Fibroblast of lung (primary cell): ENCODE measurements around the gene ZNF423. TPM values are rescaled to one million over a fixed set of nuclear protein-coding genes. Genes with fewer than 3 reads are reported as not detected.

Source experiments
- DNase-seq, 2 donors: peaks; one replicate each; pipeline versions ENCODE4 v3.0.0 to v3.0.0-alpha.2; 2010; ENCODE audit warnings: low read depth in 2 of 2
- H2AFZ ChIP-seq: 2 replicates; pipeline ENCODE4 v1.5.1; 2012; ENCODE audit warnings: low read length, control low read depth, inconsistent platforms
- H3K27ac ChIP-seq: 2 replicates; pipeline ENCODE4 v1.5.1; 2011; ENCODE audit warnings: low read length, control low read depth; ENCODE audit not compliant: insufficient read depth
- H3K27me3 ChIP-seq: 2 replicates; pipeline ENCODE4 v1.5.1; 2011; ENCODE audit warnings: mild to moderate bottlenecking, low read length; ENCODE audit not compliant: control insufficient read depth, insufficient read depth
- H3K36me3 ChIP-seq: 2 replicates; pipeline ENCODE4 v1.5.1; 2011; ENCODE audit warnings: low read length; ENCODE audit not compliant: control insufficient read depth, insufficient read depth
- H3K4me1 ChIP-seq: 2 replicates; pipeline ENCODE4 v1.5.1; 2011; ENCODE audit warnings: low read length; ENCODE audit not compliant: control insufficient read depth, insufficient read depth; ENCODE audit errors: extremely low read depth
- H3K4me2 ChIP-seq: 2 replicates; pipeline ENCODE4 v1.5.1; 2011; ENCODE audit warnings: low read length, control low read depth; ENCODE audit not compliant: insufficient read depth; ENCODE audit errors: extremely low read depth
- H3K4me3 ChIP-seq, 4 experiments: fragments of 200-600 bp in 1 of 4; sonication (generic) in 1 of 4; replicated peaks in 1 of 4; 2 replicates each; pipeline ENCODE4 v1.5.1; 2011 to 2016; ENCODE audit warnings: low read length in 4 of 4, low read depth in 3 of 4, mild to moderate bottlenecking in 3 of 4, control low read depth in 2 of 4, inconsistent platforms in 1 of 4, mixed read lengths in 1 of 4; ENCODE audit not compliant: insufficient read depth in 1 of 4; ENCODE audit errors: control extremely low read depth in 1 of 4
- H3K79me2 ChIP-seq: 2 replicates; pipeline ENCODE4 v1.5.1; 2012; ENCODE audit warnings: mild to moderate bottlenecking, low read length, inconsistent platforms; ENCODE audit not compliant: control insufficient read depth, insufficient read depth
- H3K9ac ChIP-seq: 2 replicates; pipeline ENCODE4 v1.5.1; 2011; ENCODE audit warnings: mild to moderate bottlenecking, low read length, control low read depth; ENCODE audit not compliant: insufficient read depth
- H3K9me3 ChIP-seq: 2 replicates; pipeline ENCODE4 v1.5.1; 2012; ENCODE audit warnings: low read depth, low read length; ENCODE audit not compliant: control insufficient read depth, insufficient read depth
- H4K20me1 ChIP-seq: 2 replicates; pipeline ENCODE4 v1.5.1; 2011; ENCODE audit warnings: low read length; ENCODE audit not compliant: control insufficient read depth, insufficient read depth; ENCODE audit errors: extremely low read depth
- EZH2 ChIP-seq: IDR thresholded peaks from 2 replicates; pipeline ENCODE4 v1.5.1; 2012; ENCODE audit warnings: low read length, control low read depth, mild to moderate bottlenecking; ENCODE audit errors: missing control alignments
- polyA plus RNA-seq, 2 donors: library from polyadenylated mRNA; depleted of rRNA in 1 of 2; stranded (reverse) in 1 of 2; unstranded in 1 of 2; fragments of >200 nt; gene quantifications; 2 replicates each; pipeline ENCODE4 v1.2.1, GENCODE V29; 2011 to 2012; ENCODE audit warnings: missing spikeins in 1 of 2
- total RNA-seq: library from RNA; depleted of rRNA; stranded (reverse); fragments of >200 nt; gene quantifications from 2 replicates; pipeline ENCODE4 v1.2.1, GENCODE V29; 2014
- TF ChIP-seq, protein P1 (sequence below), 2 donors: IDR thresholded peaks in 1 of 2; conservative IDR thresholded peaks in 1 of 2; 1 replicate in 1 of 2; 2 replicates in 1 of 2; pipeline ENCODE4 v1.5.1; 2011 to 2012; ENCODE audit warnings: low read length in 2 of 2, control low read depth in 1 of 2, inconsistent platforms in 1 of 2, low read depth in 1 of 2, mild to moderate bottlenecking in 1 of 2

Gene ZNF423
- total and polyA plus RNA-seq, 2 donors (not counting 1 experiment from before 2014, with no cell fraction given): 0.07 to 0.17 TPM

DNA sequence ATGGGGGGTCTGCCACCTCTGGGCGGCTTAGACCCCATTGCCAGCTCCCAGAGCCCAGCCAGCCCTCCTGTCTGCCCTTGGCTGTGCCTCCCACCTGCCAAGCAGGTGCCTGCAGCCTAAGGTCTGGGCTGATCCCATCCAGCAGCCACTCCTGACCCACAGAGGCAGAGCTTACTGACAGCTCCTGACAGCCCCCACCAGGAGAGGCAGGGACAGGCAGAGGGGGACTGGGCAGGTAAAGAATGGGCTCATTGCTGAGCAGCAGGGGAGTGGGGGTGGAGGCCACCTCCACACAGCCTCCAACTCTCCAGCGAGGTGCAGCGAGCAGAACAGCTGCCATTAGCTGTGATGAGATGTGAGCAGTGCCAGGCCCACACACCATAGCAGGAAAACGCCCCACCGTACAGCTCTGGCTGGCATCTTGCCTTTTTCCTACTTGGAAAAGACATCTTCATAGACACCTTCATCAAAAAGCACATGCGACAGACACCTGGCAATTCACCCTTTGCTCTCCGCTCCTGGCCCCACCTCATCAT is 317.9 kb downstream of the ZNF423 start:
- DNase-seq: no peak
- Histone ChIP-seq H2AFZ (no peak overlapping the region), H3K36me3 (no peaks in the 10 kb centered on the region), H3K27ac (no peak overlapping the region), H3K4me3 (no peak overlapping the region), H3K9me3 (no peaks in the 10 kb centered on the region), H3K4me2 (no peak overlapping the region), H3K79me2 (no peaks in the 10 kb centered on the region), H3K27me3 (no peaks in the 10 kb centered on the region), H3K9ac (no peak overlapping the region), H3K4me1 (no peaks in the 10 kb centered on the region), H4K20me1 (no peaks in the 10 kb centered on the region)
- TF ChIP-seq EZH2: no peak
- TF ChIP-seq, protein P1, sequence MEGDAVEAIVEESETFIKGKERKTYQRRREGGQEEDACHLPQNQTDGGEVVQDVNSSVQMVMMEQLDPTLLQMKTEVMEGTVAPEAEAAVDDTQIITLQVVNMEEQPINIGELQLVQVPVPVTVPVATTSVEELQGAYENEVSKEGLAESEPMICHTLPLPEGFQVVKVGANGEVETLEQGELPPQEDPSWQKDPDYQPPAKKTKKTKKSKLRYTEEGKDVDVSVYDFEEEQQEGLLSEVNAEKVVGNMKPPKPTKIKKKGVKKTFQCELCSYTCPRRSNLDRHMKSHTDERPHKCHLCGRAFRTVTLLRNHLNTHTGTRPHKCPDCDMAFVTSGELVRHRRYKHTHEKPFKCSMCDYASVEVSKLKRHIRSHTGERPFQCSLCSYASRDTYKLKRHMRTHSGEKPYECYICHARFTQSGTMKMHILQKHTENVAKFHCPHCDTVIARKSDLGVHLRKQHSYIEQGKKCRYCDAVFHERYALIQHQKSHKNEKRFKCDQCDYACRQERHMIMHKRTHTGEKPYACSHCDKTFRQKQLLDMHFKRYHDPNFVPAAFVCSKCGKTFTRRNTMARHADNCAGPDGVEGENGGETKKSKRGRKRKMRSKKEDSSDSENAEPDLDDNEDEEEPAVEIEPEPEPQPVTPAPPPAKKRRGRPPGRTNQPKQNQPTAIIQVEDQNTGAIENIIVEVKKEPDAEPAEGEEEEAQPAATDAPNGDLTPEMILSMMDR (conservative IDR thresholded peaks at IDR 0.05 in 1 of 2, IDR thresholded peaks at IDR 0.05 in 1 of 2; ENCODE audit: low read depth in 1 of 2, low read length in 2 of 2): no peak

DNA sequence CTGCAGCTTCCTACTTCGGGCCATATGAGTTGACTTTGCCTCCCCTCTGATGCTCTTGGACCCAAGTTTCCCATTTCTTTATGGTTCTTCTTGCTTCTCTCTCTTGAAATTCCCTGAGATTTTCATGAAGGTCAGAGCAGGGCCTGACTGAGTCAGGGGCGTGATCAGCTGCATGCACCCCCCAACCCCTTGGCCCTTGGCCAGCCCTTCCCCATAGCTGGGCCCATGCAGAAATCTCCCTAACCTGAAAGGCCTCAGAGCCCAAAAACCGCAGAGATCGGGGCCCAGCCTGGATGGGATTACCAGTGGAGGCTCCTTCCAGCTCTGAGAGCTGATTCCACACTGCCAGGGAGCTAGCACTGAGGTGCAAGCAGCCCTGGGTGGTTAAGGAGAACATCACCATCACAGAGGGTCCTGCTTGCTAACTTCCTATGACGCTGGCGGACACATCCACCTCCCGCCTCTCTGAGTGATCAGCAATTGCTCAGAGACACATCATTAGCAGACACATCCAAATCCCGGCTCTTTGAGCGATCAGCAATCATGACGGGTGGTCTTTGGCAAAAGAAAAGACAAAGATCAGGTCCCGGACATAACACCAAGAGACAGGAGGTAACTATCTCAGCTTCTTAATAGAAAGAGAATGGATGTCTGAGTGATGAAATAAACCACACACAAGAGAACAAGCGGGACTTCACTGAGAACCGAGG is 320.9 kb downstream of the ZNF423 start:
- Histone ChIP-seq H3K79me2 (no peaks in the 10 kb centered on the region), H3K4me2 (no peak overlapping the region), H3K9me3 (no peaks in the 10 kb centered on the region), H3K4me1 (no peaks in the 10 kb centered on the region), H2AFZ (no peak overlapping the region), H3K27me3 (no peaks in the 10 kb centered on the region), H3K9ac (no peak overlapping the region), H3K4me3 (no peak overlapping the region), H4K20me1 (no peaks in the 10 kb centered on the region), H3K36me3 (no peaks in the 10 kb centered on the region), H3K27ac (no peak overlapping the region)
- TF ChIP-seq, protein P1 (conservative IDR thresholded peaks at IDR 0.05 in 1 of 2, IDR thresholded peaks at IDR 0.05 in 1 of 2; ENCODE audit: low read depth in 1 of 2, low read length in 2 of 2): no peak
- no peak for TF ChIP-seq EZH2
- no peak for DNase-seq

DNA sequence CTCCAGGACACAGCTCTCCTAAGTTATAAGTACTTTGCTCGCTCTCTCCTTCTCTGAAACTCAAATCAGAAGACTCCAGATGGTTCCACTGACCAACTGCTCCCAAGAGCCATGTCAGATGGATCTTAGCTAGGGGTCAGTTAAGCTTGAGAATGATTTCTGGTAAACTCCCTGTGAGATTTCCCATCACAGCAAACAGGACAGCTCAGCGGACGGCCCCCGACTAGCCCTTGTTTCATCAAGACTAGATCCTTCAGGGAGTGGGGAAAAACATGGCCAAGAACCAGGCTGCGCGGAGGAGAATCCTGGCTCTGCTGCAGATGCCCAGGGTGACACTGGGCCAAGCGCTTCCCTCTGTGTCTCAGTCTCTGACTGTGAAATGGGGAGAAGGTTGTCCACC is 322.5 kb downstream of the ZNF423 start:
- H3K9me3 ChIP-seq: no peaks in the 10 kb centered on the region
- H3K36me3 ChIP-seq: no peaks in the 10 kb centered on the region
- H4K20me1 ChIP-seq: no peaks in the 10 kb centered on the region
- H3K79me2 ChIP-seq: no peaks in the 10 kb centered on the region
- no peak for DNase-seq
- no peak overlapping the region for H3K27ac ChIP-seq
- H2AFZ ChIP-seq: no peak overlapping the region
- no peak overlapping the region for H3K4me3 ChIP-seq
- H3K4me2 ChIP-seq: no peak overlapping the region
- H3K4me1 ChIP-seq: no peaks in the 10 kb centered on the region
- H3K9ac ChIP-seq: no peak overlapping the region
- H3K27me3 ChIP-seq: no peaks in the 10 kb centered on the region
- TF ChIP-seq, protein P1 (conservative IDR thresholded peaks at IDR 0.05 in 1 of 2, IDR thresholded peaks at IDR 0.05 in 1 of 2; ENCODE audit: low read depth in 1 of 2, low read length in 2 of 2): no peak
- no peak for TF ChIP-seq EZH2
